Stimulated activated CD8-positive, alpha-beta memory T cell treated with anti-CD3 and anti-CD28 coated beads, Interleukin-15, amount 100 ng/mL, for 48 hours (primary cell): ENCODE measurements around the gene JAK1.
A peak's percentile ranks its signal among the peaks of the same experiment; 100 is the strongest.

ENCODE experiments used
- DNase-seq, 2 donors: peaks; one replicate each; pipeline ENCODE4 v3.0.0-alpha.2; 2020; ENCODE audit warnings: low read depth in 2 of 2

The JAK1 gene

DNA sequence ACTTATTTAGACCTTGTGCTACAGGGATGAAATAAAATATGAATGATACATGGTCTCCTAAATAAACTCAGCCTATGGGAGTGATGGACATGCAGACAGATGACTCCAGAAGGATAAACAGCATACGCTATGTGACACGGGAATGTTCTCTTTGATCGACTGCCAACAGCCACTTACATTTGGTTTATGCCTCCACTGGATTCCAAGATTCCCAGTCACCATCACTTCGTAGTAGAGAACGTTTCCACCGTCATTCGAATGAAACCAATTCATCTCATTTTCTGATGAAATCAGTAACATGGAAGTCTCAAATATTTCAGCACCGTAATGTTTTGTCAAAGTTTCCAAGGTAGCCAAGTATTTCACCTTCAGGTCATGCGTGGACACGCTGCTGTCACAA, 99.7 kb downstream of the JAK1 start:
- no peak for DNase-seq

DNA sequence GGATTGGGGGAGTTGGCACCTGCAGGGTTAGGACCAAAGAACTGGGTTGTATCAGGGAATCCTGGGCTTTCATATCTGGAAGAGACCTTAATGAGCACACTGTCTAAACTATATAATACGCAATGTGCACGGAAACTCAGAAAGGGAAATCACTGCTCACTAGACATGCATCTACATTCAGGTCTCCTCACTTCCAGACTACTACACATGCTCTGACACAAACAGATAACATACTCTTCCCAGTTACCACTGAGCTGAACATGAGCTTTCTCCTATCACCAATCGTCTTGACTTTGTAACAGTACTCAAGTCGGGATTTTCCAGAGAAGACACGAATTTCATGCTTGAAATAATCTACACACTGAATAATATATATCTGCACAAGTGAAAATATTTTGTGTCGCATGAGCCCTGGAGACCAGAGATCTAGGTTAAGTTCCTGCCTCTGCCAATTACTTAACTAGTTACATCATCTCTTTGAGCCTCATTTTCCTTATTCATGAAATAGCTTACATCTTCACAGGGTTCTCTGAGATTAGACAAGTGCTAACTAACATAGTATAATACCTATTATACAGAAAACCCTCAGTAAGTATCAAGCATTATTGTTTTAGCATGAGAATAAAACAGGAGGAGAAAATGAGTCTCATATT, 101.1 kb downstream of the JAK1 start:
- DNase-seq = no peak

DNA sequence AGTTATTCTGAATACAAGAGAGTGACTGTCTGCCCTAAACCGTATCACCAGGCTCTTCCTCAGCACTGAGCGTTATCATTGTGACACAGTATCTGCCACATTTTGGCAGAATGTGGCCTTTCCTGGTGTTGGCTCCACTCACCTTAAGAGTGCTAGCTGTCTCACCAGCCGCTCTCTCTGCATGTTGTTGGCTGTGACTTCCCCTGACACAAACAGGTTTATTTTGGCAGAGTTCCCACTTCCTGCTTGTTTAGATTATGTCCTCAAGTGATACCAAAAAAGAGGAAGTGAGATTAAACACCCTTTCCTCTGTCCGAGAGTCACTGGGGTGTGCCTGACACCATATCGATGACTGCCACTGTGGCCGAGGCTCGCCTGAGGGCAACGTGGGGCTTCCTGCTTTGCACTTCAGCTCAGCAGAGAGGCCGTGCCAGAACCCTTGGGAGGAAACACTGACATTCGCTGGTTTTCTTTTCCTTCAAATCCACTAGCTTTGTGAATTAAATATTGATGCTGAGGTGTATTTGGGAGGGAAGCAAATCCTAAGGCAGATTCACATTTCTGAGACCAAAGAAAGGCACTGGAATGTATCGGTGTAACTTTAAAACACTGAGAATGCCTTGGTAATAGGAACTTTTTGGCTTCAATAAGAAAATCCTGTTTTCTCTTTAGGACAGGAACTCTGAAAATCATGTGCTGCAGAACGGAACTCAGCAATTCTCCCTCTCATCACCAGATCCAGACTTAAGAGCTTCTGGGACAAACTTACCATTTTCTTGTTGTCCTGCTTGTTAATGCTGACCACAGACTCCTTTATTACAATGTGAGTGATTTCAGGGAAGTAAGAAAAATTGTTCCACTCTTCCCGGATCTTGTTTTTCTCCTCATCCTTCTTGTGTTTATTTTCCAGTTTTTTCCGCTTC, 102.1 kb downstream of the JAK1 start:
- peak; percentile 22 to 31 for DNase-seq

DNA sequence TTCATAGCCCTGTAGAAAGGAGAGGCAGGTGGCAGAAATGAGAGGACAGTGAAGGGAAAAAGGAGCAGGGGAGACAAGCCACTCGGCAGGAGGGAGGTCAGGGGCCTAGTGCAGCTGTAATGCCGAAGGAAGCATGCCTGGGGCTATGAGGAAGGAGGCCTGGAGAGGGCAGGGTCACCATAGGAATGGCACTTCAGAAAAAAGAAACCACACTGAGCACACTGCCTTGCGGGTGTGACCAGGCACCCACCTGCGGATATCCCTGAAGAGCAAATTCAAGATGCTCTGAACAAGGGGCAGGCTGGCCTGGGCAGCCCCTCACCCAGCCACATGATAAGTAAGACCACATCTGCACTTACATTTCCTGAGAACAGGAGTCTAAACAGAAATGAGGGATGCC, 104.7 kb downstream of the JAK1 start:
- no peak for DNase-seq

DNA sequence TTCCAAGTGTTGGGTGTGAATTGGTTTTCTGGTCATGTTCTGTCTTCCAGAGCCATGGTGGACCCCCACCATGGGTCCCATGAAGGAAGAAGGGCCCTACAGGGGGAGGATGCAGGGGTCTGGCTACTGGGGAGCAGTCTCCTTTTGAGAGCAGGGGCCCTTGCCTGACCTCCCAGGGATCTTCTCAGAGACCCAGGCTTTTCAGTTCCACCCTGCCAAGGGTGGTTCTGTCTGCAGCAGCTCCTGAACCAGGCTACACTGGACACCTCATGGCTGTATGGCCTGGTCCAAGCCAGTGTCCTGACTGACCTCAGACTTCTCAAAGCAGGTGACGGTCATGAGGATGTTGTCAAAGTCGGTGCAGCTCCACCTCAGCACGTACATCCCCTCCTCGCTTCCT, 109.0 kb downstream of the JAK1 start:
- DNase-seq = no peak

DNA sequence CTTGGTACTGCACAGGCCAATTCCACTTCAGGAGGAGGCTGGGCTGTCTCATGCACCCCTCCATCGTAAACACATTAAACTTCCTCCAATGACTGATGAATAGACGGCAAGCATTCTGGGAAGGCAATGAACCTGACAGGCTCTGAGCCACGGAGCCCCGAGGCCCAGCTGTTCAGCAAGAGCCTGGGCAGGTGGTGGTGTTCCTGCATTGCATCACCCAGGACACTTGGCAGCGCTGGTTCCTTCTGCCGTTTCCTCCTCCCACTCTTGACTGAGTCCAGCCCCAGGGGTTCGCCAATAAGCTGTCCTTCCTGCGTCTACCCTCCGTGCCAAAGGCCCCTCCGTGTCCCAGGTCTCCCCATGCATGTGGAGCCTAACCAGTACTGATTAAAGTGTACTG, 109.8 kb downstream of the JAK1 start:
- DNase-seq = no peak

DNA sequence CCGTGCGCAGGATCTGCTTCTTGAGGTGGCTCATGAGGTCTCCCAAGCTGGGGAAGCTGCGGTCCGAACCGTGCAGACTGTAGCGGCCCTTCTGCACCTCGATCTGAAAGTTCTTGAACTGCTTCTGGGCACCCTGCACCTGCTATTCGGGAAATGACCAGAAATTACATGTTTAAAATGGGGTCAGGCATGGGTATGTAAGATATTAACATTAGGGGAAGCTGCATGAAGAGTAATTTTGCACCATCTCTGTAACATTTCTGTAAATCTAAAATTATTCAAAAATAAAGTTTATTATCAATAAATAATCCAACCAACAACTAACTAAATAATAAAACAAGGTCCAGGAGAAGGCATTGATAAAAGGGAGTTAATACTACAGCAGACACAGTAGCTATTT, 110.8 kb downstream of the JAK1 start:
- no peak for DNase-seq

DNA sequence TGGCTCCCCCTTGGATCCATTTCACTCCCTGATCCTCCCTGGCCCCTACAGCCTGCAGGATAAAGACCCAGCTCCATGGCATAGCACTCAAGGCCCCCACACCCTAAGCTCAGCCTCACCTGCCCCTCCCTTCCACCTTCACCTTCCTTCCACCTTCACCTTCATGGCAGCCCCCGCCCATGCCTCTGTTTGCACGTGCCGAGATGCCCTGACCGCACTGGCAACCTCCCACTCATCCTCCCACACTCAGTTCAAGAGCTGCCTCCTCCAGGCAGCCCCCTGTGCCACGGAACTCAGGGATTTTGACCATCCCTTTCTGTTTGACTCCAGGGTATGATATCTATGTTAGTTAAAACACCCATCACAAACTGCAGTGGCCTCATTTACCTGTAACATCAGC, 111.7 kb downstream of the JAK1 start:
- DNase-seq = no peak

DNA sequence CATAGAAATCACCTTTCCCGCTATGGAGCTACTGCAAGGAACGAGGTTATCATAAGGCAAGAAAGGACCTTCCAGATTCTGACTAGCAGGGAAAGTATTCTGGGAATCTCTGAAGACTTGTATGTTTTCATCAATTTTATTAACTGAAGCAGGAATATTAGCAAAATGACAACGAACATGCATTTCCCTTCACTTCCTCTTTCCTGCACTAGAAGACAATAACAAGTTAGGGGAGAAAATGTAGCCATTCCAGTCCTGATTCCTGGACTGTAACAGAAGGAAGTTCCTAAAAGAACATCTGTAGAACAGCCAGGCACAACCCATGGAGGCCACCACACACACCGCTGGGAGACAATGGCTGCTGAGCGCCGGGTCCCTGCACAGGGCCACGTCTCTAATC, 114.7 kb downstream of the JAK1 start:
- DNase-seq = no peak

DNA sequence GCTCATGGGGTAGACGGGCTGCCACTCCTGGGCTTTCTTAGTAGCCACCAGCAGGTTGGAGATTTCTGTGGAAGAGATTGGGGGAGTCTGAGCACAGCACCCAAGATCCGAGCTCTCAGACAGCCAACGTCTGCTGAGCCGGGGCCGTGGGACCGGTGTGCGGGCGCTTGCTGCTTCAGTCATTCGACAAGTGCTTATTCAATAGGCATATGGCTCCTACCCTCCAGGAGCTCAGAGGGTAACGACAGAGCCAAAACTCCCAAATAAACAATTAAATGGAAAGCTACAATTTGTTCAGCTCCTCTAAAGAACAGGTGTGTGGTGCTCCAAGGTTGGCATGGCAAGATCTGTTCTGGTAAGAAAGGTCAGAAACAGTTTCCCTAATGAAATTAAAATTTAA, 115.5 kb downstream of the JAK1 start:
- DNase-seq = no peak

DNA sequence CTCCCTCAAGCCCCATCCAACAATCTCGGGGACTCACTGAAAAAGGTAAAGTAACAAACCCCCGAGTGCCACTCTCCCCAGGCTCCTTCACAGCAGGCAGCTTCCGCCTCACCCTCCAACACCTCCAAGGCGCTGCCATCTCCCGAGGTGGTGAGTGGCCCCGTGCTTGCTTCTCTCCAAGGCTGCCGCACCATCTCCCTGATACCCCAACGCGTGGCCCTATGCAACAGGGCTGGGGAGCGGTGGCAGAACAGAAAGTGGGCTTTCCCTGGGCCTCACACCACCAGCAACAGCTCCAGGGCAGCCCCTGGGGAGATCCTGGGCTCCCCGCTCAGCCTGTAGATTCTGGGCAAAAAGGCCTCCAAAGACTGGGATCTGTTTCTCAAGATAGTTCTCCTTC, 116.4 kb downstream of the JAK1 start:
- DNase-seq = no peak

DNA sequence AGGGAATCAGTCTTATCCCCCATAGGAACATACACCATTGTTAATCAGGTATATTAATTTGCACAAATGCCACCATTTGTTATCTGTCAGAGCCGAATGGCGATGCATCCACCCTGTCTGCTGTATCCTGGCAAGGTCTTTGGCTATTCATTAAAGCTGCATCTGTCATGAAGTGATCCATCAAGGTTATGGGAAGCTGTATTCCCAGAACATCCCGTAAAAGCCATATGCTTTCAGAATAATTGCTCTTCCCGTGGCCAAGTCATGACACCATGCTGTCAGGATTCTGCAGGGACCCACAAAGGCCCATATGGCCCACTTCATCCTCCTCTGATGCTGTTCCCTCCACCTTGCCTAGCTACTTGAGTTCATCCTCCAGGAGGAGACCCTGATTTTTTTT, 117.5 kb downstream of the JAK1 start:
- no peak for DNase-seq

DNA sequence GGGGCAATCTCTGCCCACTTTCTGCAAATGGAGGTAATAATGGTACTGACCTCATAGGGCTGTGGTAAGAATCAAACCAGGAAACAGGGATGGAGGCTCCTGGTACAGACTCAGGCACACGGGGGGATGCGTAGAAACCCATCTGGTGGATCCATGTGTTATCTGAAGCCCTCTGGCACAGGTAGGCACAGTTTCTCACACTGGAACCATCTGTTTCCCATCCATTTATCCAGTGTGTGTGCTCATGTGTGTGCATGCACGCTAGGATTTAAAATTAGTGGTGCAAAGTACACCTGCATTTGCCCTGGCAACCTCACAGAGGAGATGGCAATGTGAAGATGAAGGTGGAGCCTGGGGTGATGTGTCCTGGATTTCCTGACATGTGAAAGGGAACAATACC, 118.2 kb downstream of the JAK1 start:
- no peak for DNase-seq

DNA sequence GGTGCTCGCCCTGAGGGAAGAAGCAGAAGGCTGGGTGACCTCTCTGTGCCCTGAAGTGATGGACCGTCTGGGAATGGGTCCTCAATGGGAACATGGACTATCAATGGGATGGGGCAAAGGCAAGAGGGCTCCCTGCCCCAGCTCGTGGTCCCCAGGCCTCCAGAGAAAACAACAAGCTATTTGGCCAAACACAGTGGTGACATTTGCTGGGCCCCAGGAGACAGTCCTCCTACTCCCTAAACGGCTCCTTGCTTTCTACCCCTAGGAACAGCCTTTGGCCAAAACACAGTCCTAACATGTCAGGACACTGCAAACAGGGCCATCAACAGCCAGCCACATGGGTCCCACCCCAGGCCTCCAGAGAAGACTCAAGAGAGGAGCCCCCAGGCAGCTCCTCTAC, 118.7 kb downstream of the JAK1 start:
- no peak for DNase-seq

DNA sequence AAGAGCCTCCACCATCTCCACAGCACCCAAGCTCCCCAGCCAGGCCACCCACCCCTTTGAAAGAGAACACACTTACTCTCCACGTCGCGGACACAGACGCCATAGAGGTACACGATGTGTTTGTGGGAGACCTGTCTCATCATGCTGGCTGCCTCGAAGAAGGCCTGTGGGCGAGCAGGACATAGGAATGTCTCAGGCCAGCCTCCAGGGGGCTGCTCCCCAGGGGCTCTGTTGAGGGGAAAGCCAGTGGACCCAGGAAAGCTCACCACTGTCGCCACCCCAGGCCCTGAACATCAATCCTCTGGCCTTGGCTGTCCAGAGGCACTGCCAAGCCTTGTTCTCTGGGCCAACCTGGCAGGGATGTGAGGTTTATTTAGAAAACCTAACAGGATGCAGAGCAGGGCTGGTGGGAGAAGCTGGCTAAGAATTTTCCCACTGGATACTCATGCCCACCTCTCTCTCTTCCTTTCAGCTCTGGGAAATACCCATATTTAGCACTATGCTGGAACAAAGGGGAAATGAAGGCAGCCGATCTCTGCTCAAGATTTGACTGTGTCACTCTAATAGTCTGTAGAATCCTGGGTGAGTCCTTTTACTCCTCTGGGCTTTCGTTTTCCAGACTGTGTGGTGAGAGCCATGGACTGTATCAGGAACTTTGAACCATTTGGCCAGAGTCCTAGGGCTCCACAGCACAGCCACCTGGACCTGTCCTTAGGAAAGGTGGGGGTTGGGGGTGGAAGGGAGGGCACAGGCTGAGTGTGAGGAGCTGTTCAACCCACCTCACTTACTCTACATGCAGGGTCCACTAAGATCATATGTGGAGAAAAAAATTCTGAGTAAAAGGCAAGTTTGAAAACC, 119.5 kb downstream of the JAK1 start:
- no peak for DNase-seq

DNA sequence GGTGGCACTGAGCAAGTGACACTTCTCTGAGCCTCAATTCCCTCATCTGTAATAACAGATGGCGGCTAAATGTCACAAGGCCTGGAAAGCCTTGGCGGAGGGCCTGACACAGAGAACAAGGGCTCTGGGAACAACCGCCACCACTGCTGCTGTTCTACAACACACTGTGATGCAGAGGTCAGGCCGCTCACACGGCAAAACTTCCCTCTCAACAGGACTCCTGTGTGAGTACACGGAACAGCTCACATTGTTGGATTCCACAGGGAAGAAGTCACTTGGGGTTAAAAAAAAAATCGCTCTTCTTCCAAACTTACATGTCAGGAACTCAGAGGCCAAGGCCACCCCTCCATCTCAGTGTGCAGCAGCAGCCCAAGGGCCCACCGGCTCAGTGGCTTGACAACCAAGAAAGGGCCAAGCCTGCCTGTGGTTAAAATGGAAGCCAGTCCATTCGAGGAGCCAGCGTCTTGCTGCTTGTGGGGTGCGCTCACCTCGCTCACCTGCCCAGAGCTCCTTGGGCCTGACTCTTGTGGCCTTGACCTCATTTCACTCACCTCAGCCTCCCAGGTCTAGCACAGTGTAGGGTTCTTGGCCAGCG, 120.4 kb downstream of the JAK1 start:
- no peak for DNase-seq

DNA sequence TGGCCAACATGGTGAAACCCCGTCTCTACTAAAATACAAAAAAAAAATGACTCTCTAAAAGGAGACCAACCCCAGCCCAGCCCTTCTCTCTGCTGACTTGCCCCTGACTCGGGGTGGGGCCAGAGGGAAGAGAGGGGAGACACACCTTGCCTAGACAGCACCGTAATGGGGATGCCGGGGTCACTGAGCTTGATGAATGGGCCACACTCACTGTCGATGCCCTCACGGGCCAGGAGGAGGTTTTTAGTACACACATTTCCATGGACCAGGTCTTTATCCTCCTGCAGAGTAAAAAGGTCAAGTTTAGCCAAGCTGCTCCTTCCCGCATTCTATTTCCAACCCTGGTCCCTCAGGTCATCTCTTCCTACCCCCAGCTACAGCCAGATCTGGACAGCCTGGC, 121.7 kb downstream of the JAK1 start:
- DNase-seq = no peak

DNA sequence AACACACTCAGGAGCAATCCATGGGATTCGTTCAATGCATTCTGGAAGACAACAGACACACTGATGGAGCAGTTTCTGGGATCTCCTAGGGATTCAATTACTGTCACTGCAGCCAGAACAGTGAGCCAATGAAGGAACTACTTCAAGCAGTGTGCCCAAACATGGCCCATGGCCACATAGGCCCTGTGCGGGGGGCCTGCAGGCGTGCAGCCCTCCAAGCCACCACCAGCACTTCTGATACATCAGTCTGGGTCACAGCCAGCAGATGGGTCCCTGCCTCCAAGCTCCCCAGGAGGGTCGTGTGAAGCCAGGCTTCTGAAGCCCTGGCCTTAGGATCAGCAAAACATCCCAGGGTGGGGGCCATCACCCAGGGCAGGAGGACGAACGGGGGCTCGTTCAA, 122.2 kb downstream of the JAK1 start:
- DNase-seq = no peak

DNA sequence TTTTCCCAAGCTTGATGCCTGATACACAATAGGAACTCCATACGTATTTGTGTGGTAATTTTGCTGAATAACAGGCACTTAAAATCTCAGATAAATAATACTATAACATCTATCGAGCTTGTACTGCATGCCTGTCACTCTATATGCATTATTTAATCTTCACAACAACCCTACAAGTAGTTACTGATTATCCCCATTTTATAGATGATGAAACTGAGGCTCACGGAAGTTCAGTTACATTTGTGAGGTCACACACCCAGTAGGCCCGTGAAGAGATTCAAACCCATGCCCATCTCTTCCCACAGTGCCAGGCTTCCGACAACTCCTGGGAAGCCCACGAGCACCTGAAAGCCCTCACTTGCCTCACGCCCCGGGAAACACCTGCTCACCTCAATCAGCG, 122.7 kb downstream of the JAK1 start:
- DNase-seq = no peak

DNA sequence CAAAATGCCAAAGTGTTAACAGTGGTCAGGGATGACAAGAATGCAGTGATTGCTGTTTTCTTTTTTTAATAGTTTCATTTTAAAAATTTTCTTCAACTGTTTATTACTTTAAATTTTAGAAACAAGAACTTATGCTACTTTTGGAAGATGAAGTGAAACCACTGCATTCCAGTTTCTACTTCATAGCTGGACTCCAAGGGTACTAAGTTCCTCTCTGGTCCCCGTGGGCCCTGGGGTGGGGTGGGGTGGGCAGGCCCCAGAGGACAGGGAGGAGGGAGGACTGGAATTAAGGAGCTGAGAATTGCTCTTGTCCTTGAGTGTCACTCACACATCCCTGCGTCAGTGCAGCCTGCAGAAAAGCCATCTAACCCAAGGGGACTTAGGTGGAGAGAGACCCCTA, 124.1 kb downstream of the JAK1 start:
- no peak for DNase-seq

DNA sequence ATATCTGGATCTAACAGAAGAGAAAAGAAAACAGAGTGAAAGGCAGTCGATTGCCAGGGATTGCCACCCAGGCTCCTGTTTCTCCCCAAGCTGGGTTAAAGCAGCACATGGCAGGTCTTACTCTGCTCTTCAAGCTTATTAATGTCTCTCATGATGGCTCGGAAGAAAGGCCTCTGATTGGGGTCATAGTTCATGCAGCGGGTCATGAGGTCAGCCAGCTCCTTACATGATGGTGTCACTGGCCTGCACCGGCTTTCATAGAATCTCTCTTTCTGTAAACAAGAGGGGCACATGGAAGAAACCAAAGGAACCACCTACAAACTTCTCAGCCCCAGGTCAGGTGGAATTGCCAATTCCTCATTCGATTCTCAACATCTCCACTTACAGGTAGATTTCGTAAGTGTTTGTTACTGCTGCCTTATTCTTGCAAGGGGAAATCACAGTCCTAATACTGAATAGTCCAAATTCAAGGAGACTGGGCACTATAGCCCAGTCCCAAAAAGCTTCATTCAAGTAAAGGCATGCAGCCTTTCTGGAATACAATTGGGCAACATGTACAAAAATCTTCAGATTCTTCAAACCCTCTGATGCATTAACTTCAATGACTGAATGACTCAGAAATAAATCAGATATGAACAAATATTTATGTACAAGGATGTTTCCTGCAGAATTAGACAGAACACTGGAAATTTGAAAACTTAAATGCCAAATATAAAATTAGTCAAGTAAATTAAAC, 124.9 kb downstream of the JAK1 start:
- DNase-seq = no peak
